ENCODE results near the gene EHD2.
A peak's percentile ranks its signal among the peaks of the same experiment; 100 is the strongest.
"Not testable (repeated sequence)": the region's sequence is repeated elsewhere in the genome, so short reads cannot be mapped to it uniquely, and the experiment has no call there.

EHD2 gene

GRCh38 chr19:47713046-47714021 is at the start of gene EHD2:
Gene EHD2, plus strand, starts transcription at chr19:47713422. Its CDS starts 3,191 bp downstream, at chr19:47716613.
- DNase-seq: peak; percentile 18 to 24

DNA sequence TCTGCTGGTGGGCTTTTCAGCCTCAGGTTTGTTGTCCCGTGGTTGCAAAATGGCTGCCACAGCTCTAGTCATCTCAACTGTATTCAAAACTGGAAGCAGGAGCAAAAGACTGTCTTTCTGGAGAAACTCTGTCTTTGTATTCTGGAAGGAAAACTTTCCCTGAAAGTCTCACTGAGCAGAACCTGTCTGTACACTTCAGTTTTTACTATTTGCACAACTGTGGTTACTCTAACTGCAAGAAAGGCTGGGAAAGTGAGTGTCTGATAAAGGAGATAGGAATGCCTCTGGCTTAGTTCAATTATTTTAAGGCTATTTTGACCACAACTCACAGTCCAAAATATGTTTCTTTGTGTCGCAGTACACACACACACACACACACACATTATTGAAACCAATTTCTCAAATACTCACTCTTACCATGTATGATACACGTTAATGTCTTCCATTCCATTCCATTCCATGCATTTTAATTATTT is 49.7 kb upstream of the EHD2 start:
- no peak for DNase-seq

- peak; percentile 40 to 43 for DNase-seq
Measured at GRCh38 chr19:47663911-47664771, 49.1 kb upstream of the EHD2 start.

GRCh38 chr19:47668556-47668955 is 44.7 kb upstream of the EHD2 start:
- DNase-seq: not testable (repeated sequence)

- DNase-seq: no peak
Measured at GRCh38 chr19:47670736-47671135, 42.5 kb upstream of the EHD2 start.

- DNase-seq: no peak
Measured at GRCh38 chr19:47671499-47671898, 41.7 kb upstream of the EHD2 start.

DNA sequence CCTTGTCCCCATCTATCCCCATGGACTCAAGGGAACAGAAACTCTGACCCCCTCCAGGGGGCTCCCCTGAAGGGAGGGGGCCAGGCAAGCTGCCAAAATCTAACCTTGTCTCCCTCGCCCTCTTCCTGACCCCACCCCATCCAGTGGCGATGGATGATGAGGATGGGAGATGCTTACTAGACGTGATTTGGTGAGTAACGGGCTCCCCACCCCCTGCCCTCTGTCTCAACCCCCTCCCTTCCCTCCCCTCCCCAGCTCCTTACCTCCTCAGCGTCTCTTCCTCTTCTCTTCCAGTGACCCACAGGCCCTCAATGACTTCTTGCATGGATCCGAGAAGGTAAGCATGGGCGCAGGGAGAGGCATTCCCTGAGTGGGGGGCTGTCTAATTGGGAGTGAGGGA is 39.8 kb upstream of the EHD2 start:
- DNase-seq: no peak

DNA sequence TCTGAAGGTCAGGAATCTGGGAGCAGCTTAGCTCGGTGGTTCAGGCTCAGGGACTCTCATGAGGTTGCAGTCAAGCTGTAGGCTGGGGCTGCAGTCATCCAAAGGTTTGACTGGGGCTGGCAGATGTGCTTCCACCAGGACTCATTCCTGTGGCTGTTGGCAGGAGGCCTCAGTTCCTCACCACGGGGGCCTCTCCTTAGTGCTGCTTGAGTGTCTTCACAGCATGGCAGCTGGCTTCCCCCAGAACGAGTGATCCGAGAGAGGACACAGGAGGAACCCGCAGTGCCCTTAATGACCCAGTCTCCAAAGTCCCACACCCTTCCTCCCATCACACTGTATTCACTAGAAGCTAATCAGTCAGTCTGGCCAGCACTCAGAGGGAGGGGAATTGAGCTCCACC is 38.7 kb upstream of the EHD2 start:
- no peak for DNase-seq

DNA sequence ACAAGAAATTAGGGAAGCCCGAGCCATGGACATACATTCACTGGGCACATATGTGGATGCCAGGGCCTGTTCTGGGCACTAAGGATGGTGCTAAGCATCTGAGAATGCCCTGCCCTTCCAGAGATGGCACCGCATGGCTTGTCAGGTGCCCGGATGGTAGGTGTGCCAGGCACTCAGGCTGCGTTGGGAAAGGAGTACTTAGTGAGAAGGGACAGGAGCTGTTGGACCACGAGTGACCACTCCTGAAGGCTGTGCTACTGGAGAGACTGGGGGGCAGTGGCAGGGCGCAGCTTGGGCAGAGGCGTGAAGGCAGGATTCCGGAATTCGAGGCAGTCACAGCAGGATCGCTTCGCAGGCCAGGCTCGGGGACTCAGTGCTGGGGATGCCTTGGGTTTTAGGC is 38.0 kb upstream of the EHD2 start:
- DNase-seq: no peak

DNA sequence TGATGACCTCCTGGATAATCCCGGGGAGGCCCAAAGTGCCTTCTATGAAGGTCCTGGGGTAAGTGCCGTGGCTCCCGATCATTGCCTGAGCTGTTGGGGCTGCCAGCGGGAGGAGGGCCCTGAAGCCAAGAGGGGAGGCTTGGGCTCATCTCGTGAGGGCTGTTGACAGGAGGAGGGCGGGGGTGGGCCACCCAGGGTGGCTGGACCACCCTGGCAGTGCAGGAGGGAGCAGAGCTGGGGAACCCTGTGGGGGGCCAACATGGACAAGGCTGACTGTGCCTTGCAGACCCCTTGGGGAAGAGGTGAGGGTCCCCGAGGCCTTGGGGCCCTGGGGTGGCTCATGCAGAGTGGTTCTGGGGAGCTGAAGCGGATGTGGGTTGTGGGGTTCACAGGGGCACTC is 37.4 kb upstream of the EHD2 start:
- DNase-seq: no peak

- no peak for DNase-seq
Measured at GRCh38 chr19:47676811-47677210, 36.4 kb upstream of the EHD2 start.

DNA sequence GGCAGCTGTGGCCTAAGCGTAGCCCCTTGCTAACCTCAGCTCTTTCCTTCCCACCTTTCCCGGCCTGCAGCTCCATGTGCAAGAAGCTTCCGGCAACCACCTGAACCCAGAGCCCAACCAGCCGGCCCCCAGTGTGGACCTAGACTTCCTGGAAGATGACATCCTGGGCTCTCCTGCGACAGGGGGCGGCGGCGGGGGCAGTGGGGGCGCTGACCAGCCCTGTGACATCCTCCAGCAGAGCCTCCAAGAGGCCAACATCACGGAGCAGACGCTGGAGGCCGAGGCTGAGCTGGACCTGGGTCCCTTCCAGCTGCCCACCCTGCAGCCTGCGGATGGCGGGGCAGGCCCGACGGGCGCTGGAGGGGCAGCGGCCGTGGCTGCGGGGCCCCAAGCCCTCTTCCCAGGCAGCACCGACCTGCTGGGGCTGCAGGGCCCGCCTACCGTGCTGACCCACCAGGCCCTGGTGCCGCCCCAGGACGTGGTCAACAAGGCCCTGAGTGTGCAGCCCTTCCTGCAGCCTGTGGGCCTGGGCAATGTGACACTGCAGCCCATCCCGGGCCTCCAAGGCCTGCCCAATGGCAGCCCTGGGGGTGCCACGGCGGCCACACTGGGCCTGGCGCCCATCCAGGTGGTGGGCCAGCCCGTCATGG is 33.8 kb upstream of the EHD2 start:
- DNase-seq: no peak

GRCh38 chr19:47679922-47680857 is 33.0 kb upstream of the EHD2 start:
- no peak for DNase-seq

DNA sequence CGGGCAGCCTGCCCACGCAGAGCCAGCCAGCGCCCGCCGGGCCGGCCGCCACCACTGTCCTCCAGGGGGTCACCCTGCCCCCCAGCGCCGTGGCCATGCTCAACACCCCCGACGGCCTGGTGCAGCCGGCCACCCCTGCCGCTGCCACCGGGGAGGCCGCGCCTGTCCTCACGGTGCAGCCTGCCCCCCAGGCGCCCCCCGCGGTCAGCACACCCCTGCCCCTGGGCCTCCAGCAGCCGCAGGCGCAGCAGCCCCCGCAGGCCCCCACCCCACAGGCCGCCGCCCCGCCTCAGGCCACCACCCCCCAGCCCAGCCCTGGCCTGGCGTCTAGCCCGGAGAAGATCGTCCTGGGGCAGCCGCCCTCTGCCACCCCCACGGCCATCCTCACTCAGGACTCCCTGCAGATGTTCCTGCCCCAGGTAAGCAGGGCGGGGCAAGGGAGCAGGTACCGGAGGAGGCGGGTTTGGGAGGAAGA is 32.3 kb upstream of the EHD2 start:
- DNase-seq: no peak

DNA sequence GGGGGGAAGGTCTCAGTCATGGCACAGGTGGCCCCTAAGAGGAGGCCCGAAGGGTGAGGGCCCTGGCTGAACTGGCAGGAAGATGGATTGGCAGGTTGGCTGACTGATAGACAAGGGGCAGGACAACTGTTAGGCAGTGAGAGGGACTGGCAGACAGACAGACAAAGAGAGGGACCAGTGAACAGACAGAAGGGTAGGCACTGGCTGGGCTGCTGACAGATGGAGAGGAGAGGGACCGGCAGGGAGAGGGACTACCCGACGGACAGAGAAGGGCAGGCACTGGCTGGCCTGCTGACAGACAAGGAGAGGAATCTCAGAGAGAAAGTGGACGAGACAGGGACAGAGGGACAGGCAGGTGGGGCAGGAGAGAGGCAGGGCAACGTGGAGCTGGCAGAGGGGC is 31.8 kb upstream of the EHD2 start:
- no peak for DNase-seq

DNA sequence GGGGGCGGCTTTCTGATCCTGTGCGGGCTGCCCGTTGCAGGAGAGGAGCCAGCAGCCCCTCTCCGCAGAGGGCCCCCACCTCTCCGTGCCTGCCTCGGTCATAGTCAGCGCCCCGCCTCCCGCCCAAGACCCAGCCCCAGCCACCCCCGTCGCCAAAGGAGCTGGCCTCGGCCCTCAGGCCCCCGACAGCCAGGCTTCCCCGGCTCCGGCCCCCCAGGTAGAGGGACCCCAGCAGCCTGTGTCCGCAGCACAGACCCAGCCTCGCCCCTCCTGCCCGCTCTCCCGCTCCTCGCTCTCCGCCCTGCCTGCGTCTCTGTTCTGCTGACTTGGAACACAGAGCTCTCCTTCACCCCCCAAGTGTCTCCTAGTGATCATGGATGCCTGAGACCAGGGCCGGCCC is 31.3 kb upstream of the EHD2 start:
- DNase-seq: no peak

DNA sequence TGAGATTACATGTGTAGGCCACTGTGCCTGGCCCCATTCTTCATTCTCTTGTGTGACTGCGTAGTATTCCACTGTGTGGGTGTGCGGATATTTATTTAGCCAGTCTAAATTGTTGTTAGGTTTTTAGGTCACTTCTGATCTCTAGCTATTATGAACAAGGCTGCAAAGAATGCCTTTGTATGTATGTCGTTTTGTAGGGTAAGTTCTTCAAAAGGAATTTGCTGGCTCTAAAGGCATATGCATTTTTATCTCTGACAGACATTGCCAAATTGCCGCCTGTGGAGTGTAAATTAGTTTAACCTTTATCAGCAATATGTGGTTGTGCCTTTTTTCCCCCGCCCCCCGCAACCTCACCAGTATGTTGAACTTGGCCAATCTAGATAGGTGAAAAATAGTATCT is 30.3 kb upstream of the EHD2 start:
- no peak for DNase-seq

DNA sequence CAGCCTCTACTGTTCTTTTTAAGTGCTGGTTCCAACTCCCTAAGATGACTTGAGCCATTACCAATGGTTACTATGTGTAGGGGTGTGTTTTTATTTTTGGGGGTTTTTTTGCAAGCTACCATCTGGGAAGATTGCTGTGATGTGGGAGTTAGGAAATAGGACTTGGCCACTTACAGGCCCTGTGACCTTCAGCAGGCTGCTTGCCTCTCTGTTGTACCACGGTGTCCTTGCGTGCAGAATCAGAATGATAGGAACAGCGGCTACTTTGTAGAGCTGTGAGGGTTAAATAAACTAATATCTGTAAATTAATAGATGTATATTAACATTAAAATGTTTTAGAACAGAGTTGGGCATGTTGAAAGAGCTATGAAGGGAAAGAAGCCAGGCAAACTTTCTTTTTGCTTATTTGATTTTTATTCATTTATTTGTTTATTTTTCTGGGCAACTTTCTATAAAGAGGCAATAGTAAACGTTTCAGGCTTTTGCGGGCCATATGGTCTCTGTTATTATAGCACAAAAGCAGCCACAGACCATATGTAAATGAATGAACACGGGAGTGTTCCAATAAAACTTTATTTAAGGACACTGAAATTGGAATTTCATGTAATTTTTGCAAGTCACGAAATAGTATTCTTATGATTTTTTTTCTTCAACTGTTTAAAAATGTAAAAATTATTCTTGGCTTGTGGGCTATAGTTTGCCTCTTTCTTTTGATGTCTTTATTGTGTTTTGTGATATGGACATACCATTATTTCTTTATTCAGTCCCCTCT is 26.4 kb upstream of the EHD2 start:
- no peak for DNase-seq

DNA sequence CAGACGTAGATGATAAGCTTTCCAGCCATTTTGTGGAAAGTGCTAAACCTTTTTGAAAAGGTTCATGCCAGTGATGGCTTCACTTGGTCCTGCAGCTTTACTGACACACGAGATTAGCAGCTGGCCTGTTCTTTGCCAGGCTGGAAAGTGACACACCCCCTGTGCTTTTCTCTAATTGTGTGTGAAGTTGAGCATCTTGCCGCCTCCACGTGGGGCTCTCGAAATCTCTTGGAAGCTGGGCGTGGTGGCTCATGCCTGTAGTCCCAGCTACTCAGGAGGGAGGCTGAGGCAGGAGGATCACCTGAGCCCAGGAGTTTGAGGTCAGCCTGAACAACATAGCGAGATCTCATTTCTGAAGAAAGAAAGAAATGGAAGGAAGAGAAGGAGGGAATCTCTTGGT is 25.3 kb upstream of the EHD2 start:
- no peak for DNase-seq

- DNase-seq: no peak
Measured at GRCh38 chr19:47691090-47691489, 22.1 kb upstream of the EHD2 start.

DNA sequence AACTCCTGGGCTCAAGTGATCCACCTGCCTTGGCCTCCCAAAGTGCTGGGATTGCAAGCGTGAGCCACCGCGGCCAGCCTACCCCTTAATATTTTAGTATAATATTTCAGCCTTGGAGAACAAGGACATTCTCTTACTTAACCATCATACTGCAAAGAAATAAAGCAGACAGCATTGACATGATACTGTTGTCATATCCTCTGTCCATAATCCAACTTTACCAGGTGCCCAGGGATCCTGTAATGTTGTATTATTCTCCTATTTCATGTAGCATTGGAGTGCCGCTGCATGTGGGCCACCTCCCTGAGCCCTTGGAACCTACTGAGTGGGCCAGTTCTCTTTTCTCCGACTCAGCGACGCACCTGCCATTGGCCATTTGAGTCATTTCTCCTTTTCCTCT is 21.4 kb upstream of the EHD2 start:
- no peak for DNase-seq

Data from AML-193 (cell line).